Chondrocyte (in vitro differentiated cells): ENCODE results near the gene BORCS8. TPM values are rescaled to one million over a fixed set of nuclear protein-coding genes. Genes with fewer than 3 reads are reported as not detected.
A peak's percentile ranks its signal among the peaks of the same experiment; 100 is the strongest.

Experiments
- DNase-seq: peaks from one replicate; pipeline ENCODE4 v3.0.0; 2021; ENCODE audit warnings: mixed read lengths, low spot score
- H3K27ac Mint-ChIP-seq: one replicate; pipeline ENCODE4 v1.8.0; 2021; ENCODE audit warnings: mild to moderate bottlenecking, moderate library complexity, mixed read lengths; ENCODE audit not compliant: unreplicated experiment
- H3K27me3 Mint-ChIP-seq: 2 replicates; pipeline ENCODE4 v1.8.0; 2021; ENCODE audit warnings: low read depth, mixed read lengths
- H3K36me3 Mint-ChIP-seq: 2 replicates; pipeline ENCODE4 v1.8.0; 2021; ENCODE audit warnings: low read depth, mixed read lengths
- H3K4me1 Mint-ChIP-seq: 2 replicates; pipeline ENCODE4 v1.8.0; 2021; ENCODE audit warnings: low read depth, mild to moderate bottlenecking, mixed read lengths
- H3K4me3 Mint-ChIP-seq: one replicate; pipeline ENCODE4 v1.8.0; 2021; ENCODE audit warnings: mild to moderate bottlenecking, moderate library complexity, mixed read lengths; ENCODE audit not compliant: unreplicated experiment
- H3K9me3 Mint-ChIP-seq: 2 replicates; pipeline ENCODE4 v1.8.0; 2021; ENCODE audit warnings: low read depth, mixed read lengths
- CTCF ChIP-seq: fragments of 200-600 bp; sonication (generic); IDR thresholded peaks from 2 replicates; pipeline ENCODE4 v1.5.0; 2021; ENCODE audit warnings: antibody characterized with exemption, mild to moderate bottlenecking, moderate library complexity
- total RNA-seq: library from RNA; stranded (reverse); gene quantifications from 3 replicates; pipeline ENCODE4 v1.2.1, GENCODE V29; 2021

BORCS8 gene
- total RNA-seq, 1 donor from 2014 or later, result 14.5 TPM

GRCh38 chr19:19207637-19208572 lies 16.0 kb upstream of the BORCS8 start:
- peaks cover 27% of the 10 kb centered on the region for H3K27me3 Mint-ChIP-seq
- H3K4me3 Mint-ChIP-seq, result no peak overlapping the region
- DNase-seq, result no peak

GRCh38 chr19:19206938-19207337 lies 15.0 kb upstream of the BORCS8 start:
- no peak for TF ChIP-seq CTCF
- Mint-ChIP-seq H3K27me3 (peaks cover 26% of the 10 kb centered on the region), H3K4me3 (no peak overlapping the region), H3K4me1 (peaks cover 14% of the 10 kb centered on the region), H3K36me3 (no peaks in the 10 kb centered on the region), H3K9me3 (no peaks in the 10 kb centered on the region), H3K27ac (no peak overlapping the region)
- no peak for DNase-seq

More at GRCh38 chr19:19207637-19208572, 16.0 kb upstream of the BORCS8 start:
- no peaks in the 10 kb centered on the region for H3K36me3 Mint-ChIP-seq
- no peaks in the 10 kb centered on the region for H3K9me3 Mint-ChIP-seq
- H3K27ac Mint-ChIP-seq, result no peak overlapping the region
- H3K4me1 Mint-ChIP-seq, result peaks cover 5% of the 10 kb centered on the region
- no peak for TF ChIP-seq CTCF

DNA sequence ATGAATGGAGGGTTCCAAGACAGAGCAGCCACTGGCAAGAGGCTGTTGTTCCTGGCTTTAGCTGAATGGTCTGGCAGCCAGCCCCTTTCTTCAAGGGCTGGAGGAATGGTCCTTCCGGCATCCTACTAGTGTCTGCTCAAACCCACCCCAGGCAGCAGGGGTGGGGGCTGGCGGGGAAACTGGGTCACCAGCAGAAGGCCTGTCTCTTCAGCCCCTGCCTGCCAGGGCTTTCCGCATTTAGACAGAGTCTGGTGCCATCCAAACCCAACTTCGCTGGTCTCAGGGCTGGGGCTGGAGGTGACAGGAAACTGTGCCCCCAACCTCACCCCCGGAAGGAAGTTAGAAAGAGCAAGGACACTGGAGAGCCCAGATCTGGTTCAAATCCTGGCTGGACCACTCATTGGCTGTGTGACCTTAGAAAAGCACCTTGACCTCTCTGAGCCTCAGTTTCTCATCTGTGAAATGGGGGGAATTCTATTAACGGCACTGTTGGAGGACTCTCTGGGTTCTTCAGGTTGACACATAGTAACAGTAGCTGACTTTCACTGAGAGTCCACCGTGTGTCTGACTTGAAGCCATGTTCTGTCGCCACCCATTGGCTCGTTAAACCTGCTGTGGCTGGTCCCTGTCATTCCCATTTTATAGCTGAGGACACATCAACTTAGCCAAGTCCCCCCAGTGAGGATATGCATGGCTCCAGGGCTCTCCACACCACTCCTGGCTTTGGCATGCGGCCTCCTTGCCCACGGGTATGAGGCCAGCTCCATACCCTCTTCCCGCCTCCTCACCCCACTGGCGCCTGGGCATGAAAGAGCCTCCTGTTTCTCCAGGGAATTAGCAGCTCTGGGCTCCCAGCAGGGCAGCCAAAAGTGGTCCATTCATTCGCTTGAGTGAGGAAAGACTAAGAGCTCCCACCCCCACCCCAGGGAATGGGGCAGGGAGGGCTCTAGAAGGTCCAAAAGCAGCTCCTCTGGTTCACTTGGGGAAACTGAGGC lies 13.8 kb upstream of the BORCS8 start:
- no peak for TF ChIP-seq CTCF
- peaks cover 20% of the 10 kb centered on the region for H3K27me3 Mint-ChIP-seq

DNA sequence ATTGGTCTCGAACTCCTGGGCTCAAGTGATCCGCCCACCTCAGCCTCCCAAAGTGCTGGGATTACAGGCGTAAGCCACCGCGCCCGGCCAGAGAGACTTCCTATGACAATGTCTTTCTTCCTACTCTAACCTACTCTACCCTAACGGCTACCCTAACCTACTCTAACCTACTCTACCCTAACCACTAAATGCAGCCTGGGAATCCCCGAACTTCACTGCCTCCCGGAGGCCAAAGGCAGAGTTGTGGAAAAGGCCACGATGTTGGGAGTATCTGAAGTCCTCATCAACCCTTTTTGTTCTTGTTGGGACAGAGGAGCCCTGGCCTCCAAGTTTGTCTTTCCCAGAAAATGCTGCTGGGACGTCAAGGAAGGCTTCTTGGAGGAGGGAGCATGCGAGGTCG lies 12.2 kb upstream of the BORCS8 start:
- DNase-seq, result no peak
- Mint-ChIP-seq H3K27me3 (peaks cover 7% of the 10 kb centered on the region), H3K4me3 (peak overlapping the region; percentile 88), H3K27ac (peak overlapping the region; percentile 39), H3K36me3 (peaks cover 3% of the 10 kb centered on the region), H3K4me1 (peaks cover 14% of the 10 kb centered on the region), H3K9me3 (no peaks in the 10 kb centered on the region)
- no peak for TF ChIP-seq CTCF

More for the DNA sequence above, 13.8 kb upstream of the BORCS8 start:
- DNase-seq, result no peak
- Mint-ChIP-seq H3K4me1 (peaks cover 14% of the 10 kb centered on the region), H3K36me3 (no peaks in the 10 kb centered on the region), H3K4me3 (no peak overlapping the region), H3K9me3 (no peaks in the 10 kb centered on the region), H3K27ac (no peak overlapping the region)
